ENCODE results near the gene NPAS3.

NPAS3 gene

DNA sequence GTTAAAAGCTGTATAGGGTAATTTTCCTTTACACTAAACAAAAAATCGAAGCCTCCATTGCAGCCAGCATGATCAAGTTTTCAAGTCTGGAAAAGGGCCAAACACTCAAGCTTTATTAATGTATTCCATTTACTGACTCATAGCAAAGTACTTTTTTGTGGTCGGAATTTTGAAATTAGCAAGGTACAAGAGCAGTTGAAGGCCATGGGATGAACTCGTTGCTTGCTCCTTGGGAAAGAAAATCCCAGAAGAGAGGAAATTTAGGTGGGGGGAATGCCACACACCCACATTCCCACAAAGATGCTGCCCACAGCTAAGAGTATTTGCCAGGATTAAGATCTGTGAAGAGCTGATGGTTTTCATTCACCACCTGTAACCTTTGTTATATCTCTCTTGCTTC, 678.5 kb downstream of the NPAS3 start:
- H2AFZ ChIP-seq (ENCODE audit: low read depth, low read length) = no peak overlapping the region
- no peaks in the 10 kb centered on the region for H3K9me3 ChIP-seq (ENCODE audit: insufficient read depth, low read length, severe bottlenecking)
- no peak overlapping the region for H3K4me3 ChIP-seq (ENCODE audit: low read depth in 1 of 2, low read length in 2 of 2)
- no peaks in the 10 kb centered on the region for H3K79me2 ChIP-seq (ENCODE audit: insufficient read depth, low read length)
- no peak overlapping the region for H3K4me2 ChIP-seq (ENCODE audit: insufficient read depth, low read length)
- H3K27ac ChIP-seq (ENCODE audit: low read length) = no peak overlapping the region
- H3K4me1 ChIP-seq (ENCODE audit: insufficient read depth, low read length) = no peaks in the 10 kb centered on the region
- TF ChIP-seq, protein P1, sequence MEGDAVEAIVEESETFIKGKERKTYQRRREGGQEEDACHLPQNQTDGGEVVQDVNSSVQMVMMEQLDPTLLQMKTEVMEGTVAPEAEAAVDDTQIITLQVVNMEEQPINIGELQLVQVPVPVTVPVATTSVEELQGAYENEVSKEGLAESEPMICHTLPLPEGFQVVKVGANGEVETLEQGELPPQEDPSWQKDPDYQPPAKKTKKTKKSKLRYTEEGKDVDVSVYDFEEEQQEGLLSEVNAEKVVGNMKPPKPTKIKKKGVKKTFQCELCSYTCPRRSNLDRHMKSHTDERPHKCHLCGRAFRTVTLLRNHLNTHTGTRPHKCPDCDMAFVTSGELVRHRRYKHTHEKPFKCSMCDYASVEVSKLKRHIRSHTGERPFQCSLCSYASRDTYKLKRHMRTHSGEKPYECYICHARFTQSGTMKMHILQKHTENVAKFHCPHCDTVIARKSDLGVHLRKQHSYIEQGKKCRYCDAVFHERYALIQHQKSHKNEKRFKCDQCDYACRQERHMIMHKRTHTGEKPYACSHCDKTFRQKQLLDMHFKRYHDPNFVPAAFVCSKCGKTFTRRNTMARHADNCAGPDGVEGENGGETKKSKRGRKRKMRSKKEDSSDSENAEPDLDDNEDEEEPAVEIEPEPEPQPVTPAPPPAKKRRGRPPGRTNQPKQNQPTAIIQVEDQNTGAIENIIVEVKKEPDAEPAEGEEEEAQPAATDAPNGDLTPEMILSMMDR (IDR thresholded peaks at IDR 0.05; ENCODE audit: borderline replicate concordance, extremely low read depth, low read length, poor library complexity, severe bottlenecking) = no peak
- TF ChIP-seq EZH2 (IDR thresholded peaks at IDR 0.05; ENCODE audit: borderline replicate concordance, low read depth, low read length, severe bottlenecking) = no peak
- ATAC-seq (ENCODE audit: insufficient read depth, low read depth) (no peak), DNase-seq (no peak)
- H4K20me1 ChIP-seq (ENCODE audit: insufficient read depth, low read length) = no peaks in the 10 kb centered on the region
- H3K27me3 ChIP-seq (ENCODE audit: insufficient read depth, low read length, poor library complexity) = peaks cover 19% of the 10 kb centered on the region
- H3K9ac ChIP-seq (ENCODE audit: low read depth, low read length) = no peak overlapping the region
- no peaks in the 10 kb centered on the region for H3K36me3 ChIP-seq (ENCODE audit: insufficient read depth, low read length)

DNA sequence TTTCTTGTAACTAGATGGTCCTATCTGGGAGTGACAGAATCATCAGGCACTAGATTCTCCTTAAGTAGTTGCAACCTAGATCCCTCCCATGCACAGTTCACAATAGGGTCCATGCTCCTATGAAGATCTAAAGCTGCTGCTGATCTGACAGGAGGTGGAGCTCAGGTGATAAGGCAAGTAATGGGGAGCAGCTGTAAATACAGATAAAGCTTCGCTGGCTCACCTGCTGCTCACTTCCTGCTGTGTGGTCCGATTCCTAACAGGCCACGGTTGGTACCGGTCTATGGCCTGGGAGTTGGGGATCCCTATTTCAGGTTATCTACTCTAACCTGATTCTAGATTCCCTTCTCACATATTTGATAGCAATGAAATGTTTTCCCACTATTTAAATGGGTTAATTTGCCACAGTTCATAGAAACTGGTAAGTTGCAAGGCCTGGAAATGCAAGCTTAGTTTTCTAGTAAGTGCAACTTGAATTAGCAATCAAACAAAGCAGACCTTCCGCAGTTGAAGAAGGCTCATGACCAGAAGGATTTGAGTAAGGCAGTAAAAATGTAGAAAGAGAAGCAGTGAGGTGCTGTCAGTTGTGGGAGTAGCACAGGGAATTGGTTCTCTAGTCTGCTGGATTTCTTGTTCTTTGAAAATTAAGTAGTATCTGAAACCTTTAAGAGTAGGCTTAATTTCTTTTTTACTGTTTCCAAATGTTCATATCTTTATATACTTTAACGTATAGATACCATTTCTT, 679.9 kb downstream of the NPAS3 start:
- ATAC-seq (ENCODE audit: insufficient read depth, low read depth) (no peak), DNase-seq (no peak)
- Histone ChIP-seq H3K9ac (ENCODE audit: low read depth, low read length) (no peak overlapping the region), H3K36me3 (ENCODE audit: insufficient read depth, low read length) (no peaks in the 10 kb centered on the region), H3K4me1 (ENCODE audit: insufficient read depth, low read length) (no peaks in the 10 kb centered on the region), H3K9me3 (ENCODE audit: insufficient read depth, low read length, severe bottlenecking) (no peaks in the 10 kb centered on the region), H3K27me3 (ENCODE audit: insufficient read depth, low read length, poor library complexity) (peaks cover 19% of the 10 kb centered on the region), H3K4me3 (ENCODE audit: low read depth in 1 of 2, low read length in 2 of 2) (no peak overlapping the region), H4K20me1 (ENCODE audit: insufficient read depth, low read length) (no peaks in the 10 kb centered on the region), H3K4me2 (ENCODE audit: insufficient read depth, low read length) (no peak overlapping the region), H3K79me2 (ENCODE audit: insufficient read depth, low read length) (no peaks in the 10 kb centered on the region), H2AFZ (ENCODE audit: low read depth, low read length) (no peak overlapping the region), H3K27ac (ENCODE audit: low read length) (no peak overlapping the region)
- TF ChIP-seq, protein P1 (IDR thresholded peaks at IDR 0.05; ENCODE audit: borderline replicate concordance, extremely low read depth, low read length, poor library complexity, severe bottlenecking) = no peak
- no peak for TF ChIP-seq EZH2 (IDR thresholded peaks at IDR 0.05; ENCODE audit: borderline replicate concordance, low read depth, low read length, severe bottlenecking)

DNA sequence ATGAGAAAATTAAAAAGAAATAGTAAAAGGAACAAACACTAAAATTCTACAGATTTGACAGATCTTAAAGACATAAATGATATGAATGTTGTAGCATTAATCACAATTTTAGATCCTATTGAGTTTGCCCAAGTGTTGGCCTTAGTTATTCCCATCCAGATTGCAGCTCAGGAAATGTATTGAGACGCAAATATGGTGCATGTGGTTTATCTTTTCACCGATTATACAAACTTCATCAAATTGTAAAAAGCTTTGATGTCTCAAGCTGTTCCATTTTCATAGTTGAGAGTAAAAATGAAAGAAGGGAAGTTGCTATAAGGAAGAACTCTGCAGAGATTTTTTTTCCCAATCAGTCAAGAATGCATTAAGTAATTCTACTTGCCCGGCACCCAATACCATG, 683.8 kb downstream of the NPAS3 start:
- ATAC-seq (ENCODE audit: insufficient read depth, low read depth) (no peak), DNase-seq (no peak)
- Histone ChIP-seq H3K36me3 (ENCODE audit: insufficient read depth, low read length) (no peaks in the 10 kb centered on the region), H3K4me3 (ENCODE audit: low read depth in 1 of 2, low read length in 2 of 2) (no peak overlapping the region), H2AFZ (ENCODE audit: low read depth, low read length) (no peak overlapping the region), H3K4me2 (ENCODE audit: insufficient read depth, low read length) (no peak overlapping the region), H3K79me2 (ENCODE audit: insufficient read depth, low read length) (no peaks in the 10 kb centered on the region), H3K27me3 (ENCODE audit: insufficient read depth, low read length, poor library complexity) (peaks cover 8% of the 10 kb centered on the region), H3K9ac (ENCODE audit: low read depth, low read length) (no peak overlapping the region), H3K9me3 (ENCODE audit: insufficient read depth, low read length, severe bottlenecking) (no peaks in the 10 kb centered on the region), H3K27ac (ENCODE audit: low read length) (no peak overlapping the region), H3K4me1 (ENCODE audit: insufficient read depth, low read length) (no peaks in the 10 kb centered on the region), H4K20me1 (ENCODE audit: insufficient read depth, low read length) (no peaks in the 10 kb centered on the region)
- TF ChIP-seq EZH2 (IDR thresholded peaks at IDR 0.05; ENCODE audit: borderline replicate concordance, low read depth, low read length, severe bottlenecking) = no peak
- TF ChIP-seq, protein P1 (IDR thresholded peaks at IDR 0.05; ENCODE audit: borderline replicate concordance, extremely low read depth, low read length, poor library complexity, severe bottlenecking) = no peak

Data from DND-41 (cell line).